ENCODE results near the gene CCNB1IP1. TPM values are rescaled to one million over a fixed set of nuclear protein-coding genes. Genes with fewer than 3 reads are reported as not detected.
"Not testable (repeated sequence)": the region's sequence is repeated elsewhere in the genome, so short reads cannot be mapped to it uniquely, and the experiment has no call there.

CCNB1IP1 gene
- total RNA-seq, 2 experiments from 2014 or later: 79.0 to 82.7 TPM

- CTCF ChIA-PET: interaction anchor here (1.6 kb wide), 1 partner anchor 15 kb away, joined by 4 read pairs; no protein-coding TSS in a partner anchor
- Mint-ChIP-seq H3K27ac (no peak overlapping the region), H3K27me3 (no peaks in the 10 kb centered on the region), H3K4me3 (no peak overlapping the region), H3K36me3 (ENCODE audit: low read depth) (peaks cover 31% of the 10 kb centered on the region), H3K9me3 (no peaks in the 10 kb centered on the region), H3K4me1 (ENCODE audit: low read depth) (peaks cover 17% of the 10 kb centered on the region)
- ATAC-seq: no peak
- POLR2A ChIA-PET: interaction anchor here (0.8 to 1.8 kb wide), 2 partner anchors 9 to 24 kb away, joined by 3 to 5 read pairs; no protein-coding TSS in a partner anchor
- no peak for TF ChIP-seq CTCF (IDR thresholded peaks at IDR 0.05)
- intact Hi-C loops (cut with micrococcal nuclease): no loop called here
- DNase-seq: no peak
Measured at GRCh38 chr14:20365928-20366327, 32.8 kb upstream of the CCNB1IP1 start.

- not testable (repeated sequence) for ATAC-seq
- peak overlapping the region; percentile 16 for H3K27ac Mint-ChIP-seq
Measured at GRCh38 chr14:20358474-20358873, 25.4 kb upstream of the CCNB1IP1 start.

GRCh38 chr14:20356422-20356821, 23.3 kb upstream of the CCNB1IP1 start:
- no peak for DNase-seq
- ChIA-PET CTCF (interaction anchor here (0.7 to 2.2 kb wide), 4 partner anchors 13 to 33 kb away, joined by 3 to 7 read pairs (median 4); partner anchors contain the start of gene PARP2), POLR2A (interaction anchor here (1.1 to 2.2 kb wide), 2 partner anchors 13 to 45 kb away, joined by 3 to 14 read pairs; partner anchors contain the start of gene PARP2)
- Mint-ChIP-seq H3K4me1 (ENCODE audit: low read depth) (peaks cover 10% of the 10 kb centered on the region), H3K27me3 (no peaks in the 10 kb centered on the region), H3K27ac (no peak overlapping the region), H3K4me3 (no peak overlapping the region), H3K9me3 (no peaks in the 10 kb centered on the region), H3K36me3 (ENCODE audit: low read depth) (peaks cover 54% of the 10 kb centered on the region)
- ATAC-seq: no peak
- intact Hi-C loops (cut with micrococcal nuclease): no loop called here
- TF ChIP-seq CTCF (IDR thresholded peaks at IDR 0.05): no peak

More at GRCh38 chr14:20358474-20358873, 25.4 kb upstream of the CCNB1IP1 start:
- CTCF ChIA-PET; H3K9me3 Mint-ChIP-seq; H3K4me3 Mint-ChIP-seq; H3K27me3 Mint-ChIP-seq; DNase-seq; intact Hi-C loops (cut with micrococcal nuclease); POLR2A ChIA-PET: not testable (repeated sequence)
- Mint-ChIP-seq H3K4me1 (ENCODE audit: low read depth) (peaks cover 10% of the 10 kb centered on the region), H3K36me3 (ENCODE audit: low read depth) (peaks cover 51% of the 10 kb centered on the region)

- ChIA-PET POLR2A (interaction anchor here (1.1 kb wide), 1 partner anchor 27 kb away, joined by 3 read pairs; no protein-coding TSS in a partner anchor), CTCF (interaction anchor here (1.6 to 2.0 kb wide), 2 partner anchors 16 to 23 kb away, joined by 4 to 9 read pairs; no protein-coding TSS in a partner anchor)
- DNase-seq (no peak), ATAC-seq (no peak)
- no peaks in the 10 kb centered on the region for H3K9me3 Mint-ChIP-seq
- H3K4me3 Mint-ChIP-seq: no peak overlapping the region
- peaks cover 47% of the 10 kb centered on the region for H3K36me3 Mint-ChIP-seq (ENCODE audit: low read depth)
- intact Hi-C loops (cut with micrococcal nuclease): no loop called here
- H3K27ac Mint-ChIP-seq: no peak overlapping the region
- no peak for TF ChIP-seq CTCF (IDR thresholded peaks at IDR 0.05)
- H3K27me3 Mint-ChIP-seq: no peaks in the 10 kb centered on the region
- H3K4me1 Mint-ChIP-seq (ENCODE audit: low read depth): no peaks in the 10 kb centered on the region
Measured at GRCh38 chr14:20350860-20351259, 17.8 kb upstream of the CCNB1IP1 start.

- POLR2A ChIA-PET: no interaction called here
- no peaks in the 10 kb centered on the region for H3K4me1 Mint-ChIP-seq (ENCODE audit: low read depth)
- no peak overlapping the region for H3K4me3 Mint-ChIP-seq
- TF ChIP-seq CTCF (IDR thresholded peaks at IDR 0.05): no peak
- no peak for DNase-seq
- ATAC-seq: no peak
- no peaks in the 10 kb centered on the region for H3K9me3 Mint-ChIP-seq
- peaks cover 48% of the 10 kb centered on the region for H3K36me3 Mint-ChIP-seq (ENCODE audit: low read depth)
- no peak overlapping the region for H3K27ac Mint-ChIP-seq
- intact Hi-C loops (cut with micrococcal nuclease): no loop called here
- CTCF ChIA-PET: interaction anchor here (0.8 to 2.0 kb wide), 3 partner anchors 10 to 22 kb away, joined by 3 to 9 read pairs (median 4); no protein-coding TSS in a partner anchor
- H3K27me3 Mint-ChIP-seq: no peaks in the 10 kb centered on the region
Measured at GRCh38 chr14:20350282-20350681, 17.2 kb upstream of the CCNB1IP1 start.
